ENCODE data around the gene CA10. TPM values are rescaled to one million over a fixed set of nuclear protein-coding genes. Genes with fewer than 3 reads are reported as not detected.

The CA10 gene
- total RNA-seq, 1 donor from 2014 or later: not detected

DNA sequence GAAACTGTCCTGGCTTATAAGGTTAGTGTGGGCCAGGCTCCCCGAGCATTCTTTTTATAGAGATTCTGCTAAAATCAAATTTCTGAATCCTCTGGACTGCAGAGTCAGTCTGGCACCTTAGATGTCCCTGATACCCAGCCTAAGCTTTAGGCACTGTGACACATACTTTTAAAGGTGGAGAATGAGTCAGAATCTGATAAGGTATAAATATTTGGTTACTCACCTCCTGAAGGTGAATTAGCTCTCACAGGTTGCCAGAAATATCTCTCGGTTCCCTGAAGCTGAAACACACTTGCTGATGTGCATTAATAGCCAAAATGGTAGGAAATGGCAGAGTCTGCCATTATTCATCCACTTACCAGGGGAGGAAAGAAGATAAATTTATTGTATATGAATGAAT, 451.3 kb downstream of the CA10 start:
- H3K4me1 Mint-ChIP-seq (ENCODE audit: low read depth): peaks cover 5% of the 10 kb centered on the region
- DNase-seq (ENCODE audit: low spot score): no peak
- TF ChIP-seq, protein P1, sequence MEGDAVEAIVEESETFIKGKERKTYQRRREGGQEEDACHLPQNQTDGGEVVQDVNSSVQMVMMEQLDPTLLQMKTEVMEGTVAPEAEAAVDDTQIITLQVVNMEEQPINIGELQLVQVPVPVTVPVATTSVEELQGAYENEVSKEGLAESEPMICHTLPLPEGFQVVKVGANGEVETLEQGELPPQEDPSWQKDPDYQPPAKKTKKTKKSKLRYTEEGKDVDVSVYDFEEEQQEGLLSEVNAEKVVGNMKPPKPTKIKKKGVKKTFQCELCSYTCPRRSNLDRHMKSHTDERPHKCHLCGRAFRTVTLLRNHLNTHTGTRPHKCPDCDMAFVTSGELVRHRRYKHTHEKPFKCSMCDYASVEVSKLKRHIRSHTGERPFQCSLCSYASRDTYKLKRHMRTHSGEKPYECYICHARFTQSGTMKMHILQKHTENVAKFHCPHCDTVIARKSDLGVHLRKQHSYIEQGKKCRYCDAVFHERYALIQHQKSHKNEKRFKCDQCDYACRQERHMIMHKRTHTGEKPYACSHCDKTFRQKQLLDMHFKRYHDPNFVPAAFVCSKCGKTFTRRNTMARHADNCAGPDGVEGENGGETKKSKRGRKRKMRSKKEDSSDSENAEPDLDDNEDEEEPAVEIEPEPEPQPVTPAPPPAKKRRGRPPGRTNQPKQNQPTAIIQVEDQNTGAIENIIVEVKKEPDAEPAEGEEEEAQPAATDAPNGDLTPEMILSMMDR (IDR thresholded peaks at IDR 0.05): no peak
- no peaks in the 10 kb centered on the region for H3K36me3 Mint-ChIP-seq (ENCODE audit: low read depth)
- no peak overlapping the region for H3K27ac Mint-ChIP-seq (ENCODE audit: unreplicated experiment)
- no peaks in the 10 kb centered on the region for H3K9me3 Mint-ChIP-seq (ENCODE audit: low read depth)
- H3K4me3 Mint-ChIP-seq (ENCODE audit: unreplicated experiment): no peak overlapping the region
- peaks cover 28% of the 10 kb centered on the region for H3K27me3 Mint-ChIP-seq (ENCODE audit: low read depth)

DNA sequence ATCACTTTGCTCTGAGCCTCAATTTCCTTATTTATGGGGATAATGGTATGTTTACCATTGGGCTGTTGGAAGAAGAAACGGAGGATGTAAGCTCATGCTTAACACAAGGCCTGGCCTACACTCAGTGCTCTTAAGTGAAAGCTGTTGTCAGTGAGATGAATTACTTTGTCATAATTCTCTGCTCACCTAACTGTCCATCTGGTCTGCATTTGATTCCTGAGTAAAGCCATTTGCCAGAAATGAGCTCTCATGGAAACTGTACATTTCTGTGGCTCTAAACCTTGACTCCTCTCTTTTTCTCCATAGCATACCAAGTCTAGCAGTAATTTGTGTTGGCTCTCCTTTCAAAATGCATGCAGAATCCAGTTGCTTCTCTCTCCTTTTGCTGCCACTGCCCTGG, 452.4 kb downstream of the CA10 start:
- Mint-ChIP-seq H3K36me3 (ENCODE audit: low read depth) (no peaks in the 10 kb centered on the region), H3K27me3 (ENCODE audit: low read depth) (peaks cover 23% of the 10 kb centered on the region), H3K4me1 (ENCODE audit: low read depth) (peaks cover 5% of the 10 kb centered on the region), H3K9me3 (ENCODE audit: low read depth) (no peaks in the 10 kb centered on the region), H3K27ac (ENCODE audit: unreplicated experiment) (no peak overlapping the region), H3K4me3 (ENCODE audit: unreplicated experiment) (no peak overlapping the region)
- DNase-seq (ENCODE audit: low spot score): no peak
- TF ChIP-seq, protein P1 (IDR thresholded peaks at IDR 0.05): no peak

DNA sequence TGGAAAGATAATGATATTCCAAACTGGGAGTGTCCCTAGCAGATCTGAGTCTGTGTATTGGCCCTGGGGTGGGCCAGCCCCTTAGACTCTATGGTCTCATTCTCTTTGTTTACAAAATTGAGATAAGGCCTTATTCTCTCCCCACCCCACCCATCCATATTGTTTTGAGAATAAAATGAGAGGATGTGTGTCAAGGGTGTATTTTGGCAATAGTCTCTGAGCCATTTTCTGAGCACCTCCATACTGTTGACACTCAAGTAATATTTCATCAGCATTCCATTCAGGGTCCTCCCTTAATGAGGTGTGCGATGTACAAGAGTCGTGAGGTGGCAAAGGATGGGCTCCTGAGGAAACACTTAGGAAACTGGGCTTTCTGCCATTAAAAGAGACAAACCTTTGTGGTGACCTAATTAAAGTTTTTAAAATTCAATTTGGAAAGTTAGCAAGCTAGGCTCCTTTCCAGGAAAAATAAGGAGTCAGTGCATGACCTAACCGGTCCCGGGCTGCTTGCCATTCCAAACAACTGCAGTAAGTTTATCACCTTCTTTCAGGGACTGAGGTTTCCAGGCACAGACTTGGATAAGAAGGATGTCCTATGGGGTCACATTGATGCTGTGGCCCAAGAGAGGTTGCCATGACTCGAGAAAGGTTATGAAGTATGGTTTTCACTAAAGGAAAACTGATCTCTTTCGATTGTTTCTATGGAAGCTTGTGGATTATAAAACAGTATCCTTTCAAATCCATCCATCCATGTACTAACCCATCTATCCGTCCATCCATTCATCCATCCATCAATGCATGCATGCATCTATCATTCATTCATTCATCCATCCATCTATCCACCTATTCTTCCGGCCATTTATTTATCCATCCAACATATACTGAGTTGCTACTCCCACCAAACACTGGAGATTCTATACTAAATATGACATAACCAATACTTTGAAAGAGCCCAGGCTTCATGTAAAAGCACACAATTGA, 454.9 kb downstream of the CA10 start:
- H3K27ac Mint-ChIP-seq (ENCODE audit: unreplicated experiment): no peak overlapping the region
- no peaks in the 10 kb centered on the region for H3K9me3 Mint-ChIP-seq (ENCODE audit: low read depth)
- no peak for DNase-seq (ENCODE audit: low spot score)
- H3K36me3 Mint-ChIP-seq (ENCODE audit: low read depth): no peaks in the 10 kb centered on the region
- TF ChIP-seq, protein P1 (IDR thresholded peaks at IDR 0.05): no peak
- peaks cover 5% of the 10 kb centered on the region for H3K4me1 Mint-ChIP-seq (ENCODE audit: low read depth)
- no peak overlapping the region for H3K4me3 Mint-ChIP-seq (ENCODE audit: unreplicated experiment)
- H3K27me3 Mint-ChIP-seq (ENCODE audit: low read depth): peaks cover 15% of the 10 kb centered on the region

DNA sequence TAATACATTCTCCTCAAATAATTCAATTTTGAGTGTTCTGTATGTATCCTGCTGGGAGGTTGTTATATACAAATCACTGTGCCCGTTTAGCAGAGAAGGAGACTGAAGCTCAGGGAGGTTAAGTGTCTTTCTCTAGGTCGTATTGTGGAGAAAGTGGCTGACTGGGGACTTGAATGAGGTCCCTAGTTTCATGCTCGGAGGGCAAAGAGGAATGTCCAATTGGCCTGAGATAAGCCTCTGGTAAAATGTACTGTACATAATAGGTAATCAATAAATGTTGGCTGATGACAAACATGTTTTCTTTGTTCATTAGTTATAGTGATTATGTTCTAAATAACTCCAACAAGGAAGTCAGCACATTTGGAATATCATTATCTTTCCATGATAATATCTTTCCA, 455.6 kb downstream of the CA10 start:
- TF ChIP-seq, protein P1 (IDR thresholded peaks at IDR 0.05): no peak
- no peak for DNase-seq (ENCODE audit: low spot score)
- Mint-ChIP-seq H3K27me3 (ENCODE audit: low read depth) (peaks cover 14% of the 10 kb centered on the region), H3K4me3 (ENCODE audit: unreplicated experiment) (no peak overlapping the region), H3K4me1 (ENCODE audit: low read depth) (peaks cover 5% of the 10 kb centered on the region), H3K36me3 (ENCODE audit: low read depth) (no peaks in the 10 kb centered on the region), H3K9me3 (ENCODE audit: low read depth) (no peaks in the 10 kb centered on the region), H3K27ac (ENCODE audit: unreplicated experiment) (no peak overlapping the region)

DNA sequence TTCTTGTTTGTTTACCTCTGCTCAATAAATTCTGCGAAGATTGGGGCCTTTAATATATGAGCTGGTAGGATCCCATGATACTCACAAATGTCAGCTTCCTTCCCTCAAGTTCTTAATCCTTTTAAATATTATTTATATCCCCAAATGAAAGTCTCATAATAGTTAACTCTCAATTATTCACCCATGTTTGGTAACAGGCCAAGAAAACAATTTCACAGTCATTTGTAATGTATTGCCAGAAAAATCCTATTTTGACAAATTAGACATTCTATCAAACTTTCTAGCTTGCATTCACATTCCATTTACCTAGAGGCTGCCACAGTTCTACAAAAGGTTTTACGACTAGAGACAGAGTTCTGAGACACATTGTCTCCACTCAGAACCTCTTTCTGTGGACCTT, 457.0 kb downstream of the CA10 start:
- Mint-ChIP-seq H3K27me3 (ENCODE audit: low read depth) (peaks cover 10% of the 10 kb centered on the region), H3K4me3 (ENCODE audit: unreplicated experiment) (no peak overlapping the region), H3K27ac (ENCODE audit: unreplicated experiment) (no peak overlapping the region), H3K9me3 (ENCODE audit: low read depth) (no peaks in the 10 kb centered on the region), H3K36me3 (ENCODE audit: low read depth) (no peaks in the 10 kb centered on the region), H3K4me1 (ENCODE audit: low read depth) (peaks cover 5% of the 10 kb centered on the region)
- TF ChIP-seq, protein P1 (IDR thresholded peaks at IDR 0.05): no peak
- DNase-seq (ENCODE audit: low spot score): no peak

Data from chondrocyte (in vitro differentiated cells).